ENCODE data around the gene DDX47. TPM values are rescaled to one million over a fixed set of nuclear protein-coding genes. Genes with fewer than 3 reads are reported as not detected.
"Not testable (repeated sequence)": the region's sequence is repeated elsewhere in the genome, so short reads cannot be mapped to it uniquely, and the experiment has no call there.

Gene DDX47
- total RNA-seq, 1 donor from 2014 or later: 69.3 TPM

DNA sequence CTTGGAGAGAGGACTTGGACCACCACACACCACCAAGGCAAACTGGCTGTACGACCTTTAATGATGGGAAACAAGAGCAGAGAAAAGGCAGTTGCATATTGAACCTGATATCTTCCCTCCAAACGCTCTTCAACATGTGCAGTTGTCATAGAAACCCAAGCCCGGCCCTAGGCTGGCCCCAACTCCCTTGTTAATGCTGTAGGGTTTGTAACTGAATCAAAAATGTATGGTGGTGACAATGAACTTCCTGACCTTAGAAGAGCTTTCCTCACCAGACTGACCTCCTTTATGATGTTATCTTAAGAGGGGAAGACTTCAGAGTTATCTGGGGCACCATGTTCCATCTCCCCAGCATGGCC, 15.4 kb upstream of the DDX47 start:
- Mint-ChIP-seq H3K9me3 (no peaks in the 10 kb centered on the region), H3K27me3 (ENCODE audit: low read depth) (no peaks in the 10 kb centered on the region), H3K4me1 (peaks cover 5% of the 10 kb centered on the region), H3K4me3 (no peak overlapping the region), H3K27ac (ENCODE audit: unreplicated experiment) (no peak overlapping the region), H3K36me3 (ENCODE audit: low read depth) (no peaks in the 10 kb centered on the region)
- TF ChIP-seq, protein P1, sequence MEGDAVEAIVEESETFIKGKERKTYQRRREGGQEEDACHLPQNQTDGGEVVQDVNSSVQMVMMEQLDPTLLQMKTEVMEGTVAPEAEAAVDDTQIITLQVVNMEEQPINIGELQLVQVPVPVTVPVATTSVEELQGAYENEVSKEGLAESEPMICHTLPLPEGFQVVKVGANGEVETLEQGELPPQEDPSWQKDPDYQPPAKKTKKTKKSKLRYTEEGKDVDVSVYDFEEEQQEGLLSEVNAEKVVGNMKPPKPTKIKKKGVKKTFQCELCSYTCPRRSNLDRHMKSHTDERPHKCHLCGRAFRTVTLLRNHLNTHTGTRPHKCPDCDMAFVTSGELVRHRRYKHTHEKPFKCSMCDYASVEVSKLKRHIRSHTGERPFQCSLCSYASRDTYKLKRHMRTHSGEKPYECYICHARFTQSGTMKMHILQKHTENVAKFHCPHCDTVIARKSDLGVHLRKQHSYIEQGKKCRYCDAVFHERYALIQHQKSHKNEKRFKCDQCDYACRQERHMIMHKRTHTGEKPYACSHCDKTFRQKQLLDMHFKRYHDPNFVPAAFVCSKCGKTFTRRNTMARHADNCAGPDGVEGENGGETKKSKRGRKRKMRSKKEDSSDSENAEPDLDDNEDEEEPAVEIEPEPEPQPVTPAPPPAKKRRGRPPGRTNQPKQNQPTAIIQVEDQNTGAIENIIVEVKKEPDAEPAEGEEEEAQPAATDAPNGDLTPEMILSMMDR (conservative IDR thresholded peaks at IDR 0.05): no peak
- DNase-seq (ENCODE audit: low read depth, low spot score): no peak

DNA sequence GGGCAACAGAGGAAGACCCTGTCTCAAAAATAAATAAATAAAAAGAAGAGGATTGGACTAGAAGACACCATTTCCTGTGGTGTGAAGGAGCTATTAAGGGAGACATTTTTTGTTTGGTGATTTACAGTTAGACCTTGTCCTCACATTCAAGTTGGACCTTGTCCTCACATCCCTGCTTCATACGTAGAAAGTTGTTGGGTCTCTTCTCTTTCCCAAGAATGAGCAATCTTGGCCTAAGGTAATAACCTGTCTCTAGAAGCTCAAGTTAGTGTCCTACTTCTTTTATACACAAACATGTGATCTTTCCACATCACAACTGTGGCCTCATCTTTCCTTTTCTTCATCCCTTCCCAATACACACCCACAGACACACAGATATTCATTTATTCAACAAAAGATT, 14.7 kb upstream of the DDX47 start:
- H3K4me1 Mint-ChIP-seq: peaks cover 5% of the 10 kb centered on the region
- H3K27me3 Mint-ChIP-seq (ENCODE audit: low read depth): no peaks in the 10 kb centered on the region
- TF ChIP-seq, protein P1 (conservative IDR thresholded peaks at IDR 0.05): no peak
- no peaks in the 10 kb centered on the region for H3K9me3 Mint-ChIP-seq
- DNase-seq (ENCODE audit: low read depth, low spot score): no peak
- H3K27ac Mint-ChIP-seq (ENCODE audit: unreplicated experiment): no peak overlapping the region
- H3K36me3 Mint-ChIP-seq (ENCODE audit: low read depth): no peaks in the 10 kb centered on the region
- no peak overlapping the region for H3K4me3 Mint-ChIP-seq

DNA sequence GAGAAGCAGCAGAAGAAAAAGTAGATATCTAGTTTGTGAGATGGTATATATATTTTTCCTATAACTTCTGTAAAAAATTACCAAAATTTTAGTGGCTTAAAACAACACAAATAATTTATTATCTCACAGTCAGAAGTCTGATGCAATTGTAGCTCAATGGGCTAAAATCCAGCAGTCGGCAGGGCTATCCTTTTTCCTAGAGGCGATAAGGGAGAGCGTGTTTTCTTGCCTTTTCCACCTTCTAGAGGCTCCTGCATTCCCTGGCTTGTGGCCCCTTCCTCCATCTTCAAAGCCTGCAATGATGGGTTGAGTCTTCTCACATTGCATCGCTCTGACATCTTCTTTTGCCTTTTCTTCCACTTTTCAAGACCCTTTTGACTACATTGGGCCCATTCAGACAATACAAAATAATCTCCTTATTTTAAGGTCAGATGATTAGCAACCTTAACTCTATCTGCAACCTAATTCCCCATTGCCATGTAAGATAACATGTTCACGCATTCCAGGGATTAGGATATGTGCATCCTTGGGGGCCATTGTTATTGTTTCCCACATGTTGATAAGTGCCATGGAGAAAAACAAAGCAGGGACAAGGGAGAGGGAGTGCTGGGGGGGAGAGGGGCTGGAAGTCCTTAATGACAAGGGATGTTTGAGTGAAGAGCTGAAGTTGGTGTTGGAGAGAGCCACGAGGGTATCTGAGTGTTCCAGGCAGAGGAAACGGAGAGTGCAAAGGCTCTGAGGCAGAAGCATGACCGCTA, 13.8 kb upstream of the DDX47 start:
- TF ChIP-seq, protein P1 (conservative IDR thresholded peaks at IDR 0.05): no peak
- no peaks in the 10 kb centered on the region for H3K36me3 Mint-ChIP-seq (ENCODE audit: low read depth)
- no peaks in the 10 kb centered on the region for H3K9me3 Mint-ChIP-seq
- no peaks in the 10 kb centered on the region for H3K27me3 Mint-ChIP-seq (ENCODE audit: low read depth)
- H3K27ac Mint-ChIP-seq (ENCODE audit: unreplicated experiment): no peak overlapping the region
- peaks cover 5% of the 10 kb centered on the region for H3K4me1 Mint-ChIP-seq
- no peak overlapping the region for H3K4me3 Mint-ChIP-seq
- no peak for DNase-seq (ENCODE audit: low read depth, low spot score)

DNA sequence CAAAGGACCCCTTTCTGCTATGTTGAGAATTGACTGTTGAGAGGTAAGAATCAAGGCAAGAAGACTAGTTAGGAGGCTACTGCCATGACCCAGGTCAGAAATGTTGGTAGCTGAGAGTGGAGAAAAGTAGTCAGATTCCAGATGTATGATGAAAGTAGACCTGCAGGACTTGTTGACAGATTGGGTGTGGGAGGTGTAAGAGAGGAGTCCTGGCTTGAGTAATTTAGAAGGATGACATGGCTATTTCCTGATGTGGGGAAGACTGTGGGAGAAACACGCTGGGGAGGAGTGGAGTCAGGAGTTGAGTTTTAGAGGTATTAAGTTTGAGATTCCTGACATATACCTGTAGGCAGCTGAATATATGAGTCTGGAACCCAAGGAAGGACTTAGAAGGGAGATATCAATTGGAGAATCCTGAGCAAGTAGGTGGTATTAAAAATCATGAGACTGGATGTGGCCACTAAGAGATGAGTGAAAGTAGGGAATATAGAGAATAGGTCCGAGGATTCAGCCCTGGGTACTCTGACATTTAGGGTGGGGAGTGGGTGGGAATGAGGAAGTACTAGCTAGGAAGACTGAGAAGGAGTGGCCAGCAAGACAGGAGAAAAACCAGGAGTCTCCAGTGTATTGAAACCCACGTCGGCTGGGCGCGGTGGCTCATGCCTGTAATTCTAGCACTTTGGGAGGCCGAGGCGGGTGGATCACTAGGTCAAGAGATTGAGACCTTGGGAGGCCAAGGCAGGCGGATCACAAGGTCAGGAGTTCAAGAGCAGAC, 12.6 kb upstream of the DDX47 start:
- Mint-ChIP-seq H3K27ac (ENCODE audit: unreplicated experiment) (no peak overlapping the region), H3K4me1 (peaks cover 5% of the 10 kb centered on the region), H3K36me3 (ENCODE audit: low read depth) (no peaks in the 10 kb centered on the region), H3K4me3 (no peak overlapping the region), H3K27me3 (ENCODE audit: low read depth) (no peaks in the 10 kb centered on the region), H3K9me3 (no peaks in the 10 kb centered on the region)
- DNase-seq (ENCODE audit: low read depth, low spot score): no peak
- TF ChIP-seq, protein P1 (conservative IDR thresholded peaks at IDR 0.05): no peak

DNA sequence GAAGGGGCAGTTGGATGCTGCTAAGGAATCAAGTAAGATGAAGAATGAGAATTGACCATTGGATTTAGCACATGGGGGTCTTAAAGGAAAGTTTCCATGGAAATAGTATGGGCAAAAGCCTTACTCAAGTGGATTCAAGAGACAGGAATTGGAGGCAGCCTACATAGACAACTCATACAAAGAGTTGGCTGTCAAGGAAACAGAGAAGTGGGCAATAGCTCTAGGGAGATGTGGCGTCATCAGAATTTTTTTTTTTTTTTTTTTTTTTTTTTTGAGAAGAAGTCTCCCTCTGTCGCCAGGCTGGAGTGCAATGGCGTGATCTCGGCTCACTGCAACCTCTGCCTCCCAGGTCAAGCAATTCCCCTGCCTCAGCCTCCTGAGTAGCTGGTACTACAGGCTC, 11.5 kb upstream of the DDX47 start:
- DNase-seq (ENCODE audit: low read depth, low spot score); H3K36me3 Mint-ChIP-seq (ENCODE audit: low read depth); H3K4me1 Mint-ChIP-seq; H3K27me3 Mint-ChIP-seq (ENCODE audit: low read depth); H3K4me3 Mint-ChIP-seq; H3K9me3 Mint-ChIP-seq; H3K27ac Mint-ChIP-seq (ENCODE audit: unreplicated experiment): not testable (repeated sequence)

DNA sequence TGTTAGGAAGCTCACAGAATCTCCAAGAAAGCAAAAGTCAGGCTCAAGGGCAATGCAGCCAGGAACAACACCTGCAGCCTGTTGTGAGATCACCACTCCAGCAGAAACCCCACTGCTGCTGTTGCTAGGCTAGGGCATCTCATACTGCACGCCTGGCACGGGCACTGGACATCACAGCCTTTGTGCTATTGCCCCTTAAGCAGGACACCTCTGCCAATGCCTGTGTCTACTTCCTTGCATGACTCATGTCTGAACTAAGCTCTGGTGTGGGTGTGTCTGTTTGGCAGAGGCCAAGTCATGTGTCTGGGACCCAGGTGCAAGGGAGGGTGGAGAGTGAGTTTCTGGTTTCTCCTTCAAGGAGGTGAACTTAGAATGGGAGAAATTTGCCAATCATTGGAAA, 10.0 kb upstream of the DDX47 start:
- no peak overlapping the region for H3K27ac Mint-ChIP-seq (ENCODE audit: unreplicated experiment)
- no peak overlapping the region for H3K4me3 Mint-ChIP-seq
- no peaks in the 10 kb centered on the region for H3K9me3 Mint-ChIP-seq
- TF ChIP-seq, protein P1 (conservative IDR thresholded peaks at IDR 0.05): no peak
- H3K36me3 Mint-ChIP-seq (ENCODE audit: low read depth): no peaks in the 10 kb centered on the region
- no peaks in the 10 kb centered on the region for H3K27me3 Mint-ChIP-seq (ENCODE audit: low read depth)
- peaks cover 8% of the 10 kb centered on the region for H3K4me1 Mint-ChIP-seq
- no peak for DNase-seq (ENCODE audit: low read depth, low spot score)

All from neural crest cell (in vitro differentiated cells).